NCI-H226 (cell line): ENCODE data around the gene REG1A.

ENCODE experiments used
- DNase-seq: peaks from one replicate; pipeline ENCODE4 v3.0.0-alpha.2; 2015

The REG1A gene, protein sequence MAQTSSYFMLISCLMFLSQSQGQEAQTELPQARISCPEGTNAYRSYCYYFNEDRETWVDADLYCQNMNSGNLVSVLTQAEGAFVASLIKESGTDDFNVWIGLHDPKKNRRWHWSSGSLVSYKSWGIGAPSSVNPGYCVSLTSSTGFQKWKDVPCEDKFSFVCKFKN

DNA sequence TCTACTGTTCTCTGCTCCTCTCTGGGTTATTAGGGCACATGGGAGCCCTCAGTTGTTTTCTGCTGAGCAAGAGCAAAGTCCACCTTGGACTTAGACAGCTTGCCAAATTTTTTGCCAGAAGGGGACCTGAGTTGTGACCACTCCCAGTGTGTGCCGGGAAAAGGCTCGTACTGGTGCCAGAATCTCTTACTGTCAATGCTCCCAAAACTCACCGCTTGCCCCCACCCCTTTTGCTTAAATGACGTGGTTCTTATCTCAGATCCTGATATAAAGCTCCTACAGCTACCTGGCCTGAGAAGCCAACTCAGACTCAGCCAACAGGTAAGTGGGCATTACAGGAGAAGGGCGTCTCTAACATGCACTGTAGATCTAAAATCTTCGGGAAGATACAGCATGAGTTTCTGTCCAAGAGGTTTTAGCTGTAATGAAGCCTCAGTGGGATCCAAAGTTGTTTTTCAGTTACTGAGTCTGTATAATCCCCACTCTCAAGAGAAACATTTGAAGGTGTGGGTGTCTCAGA is at the start of gene REG1A:
Gene REG1A, plus strand, starts transcription at position 295 of the 520 bp plus-strand sequence. CDS start 374 bp downstream, outside the sequence.
- DNase-seq, result no peak

DNA sequence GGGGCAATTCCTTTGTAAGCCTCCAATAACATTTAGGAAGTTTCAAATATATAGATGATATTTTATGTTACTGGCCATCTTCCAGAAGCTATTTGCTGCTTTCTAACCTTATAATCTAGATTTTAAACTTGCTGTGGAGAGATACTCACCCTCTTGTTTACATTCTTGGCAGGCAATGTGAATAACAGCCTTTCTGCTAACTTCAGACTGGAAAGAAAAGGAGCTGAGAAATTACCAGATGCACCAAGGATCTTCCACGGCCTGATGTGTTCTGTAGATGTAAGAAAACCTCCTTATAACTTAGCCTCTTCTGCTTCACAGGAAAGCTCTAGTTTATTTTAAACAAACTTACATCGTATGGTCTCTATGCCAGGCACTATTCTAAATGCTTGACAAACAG is 49.2 kb upstream of the REG1A start:
- no peak for DNase-seq

DNA sequence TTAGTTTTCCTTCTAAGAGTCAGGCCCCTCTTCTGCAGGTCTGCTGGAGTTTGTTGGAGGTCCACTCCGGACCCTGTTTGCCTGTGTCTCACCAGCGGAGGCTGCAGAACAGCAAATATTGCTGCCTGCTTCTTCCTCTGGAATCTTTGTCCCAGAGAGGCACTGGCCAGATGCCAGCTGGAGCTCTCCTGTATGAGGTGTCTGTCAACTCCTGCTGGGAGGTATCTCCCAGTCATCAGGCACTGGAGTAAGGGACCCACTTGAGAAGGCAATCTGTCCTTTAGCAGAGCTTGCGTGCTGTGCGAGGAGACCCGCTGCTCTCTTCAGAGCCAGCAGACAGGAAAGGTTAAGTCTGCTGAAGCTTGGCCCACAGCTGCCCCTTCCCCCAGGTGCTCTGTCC is 37.3 kb upstream of the REG1A start:
- no peak for DNase-seq

DNA sequence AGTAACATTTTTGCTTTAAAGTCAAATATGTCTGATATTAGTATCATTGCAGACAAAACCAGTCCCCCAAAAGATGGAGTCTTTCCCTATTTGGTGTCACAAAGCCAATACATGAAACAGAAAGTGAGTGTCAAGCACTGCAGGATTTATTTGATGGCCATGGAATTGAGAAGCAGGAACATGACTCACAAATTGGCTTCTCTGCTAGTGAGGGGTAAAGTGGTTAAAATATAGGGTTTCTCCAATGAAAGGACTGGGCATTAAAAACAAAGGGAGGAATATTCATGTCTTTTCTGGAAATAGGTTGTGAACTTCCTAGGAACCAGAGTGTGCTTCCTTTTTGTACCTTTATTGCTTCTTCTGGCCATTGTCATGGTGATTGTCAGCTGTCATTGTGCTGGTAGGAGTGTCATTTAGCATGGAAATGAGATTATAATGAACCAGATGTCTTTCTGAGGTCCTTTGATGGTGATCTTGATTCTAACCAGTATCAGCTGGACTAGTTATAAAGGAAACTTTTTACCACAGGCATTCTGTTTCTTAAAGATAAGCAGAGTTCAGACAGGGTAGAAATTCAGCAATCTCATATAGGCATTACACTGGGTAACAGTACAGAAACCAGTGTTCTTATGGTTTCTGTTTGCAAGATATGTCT is 36.6 kb upstream of the REG1A start:
- no peak for DNase-seq

DNA sequence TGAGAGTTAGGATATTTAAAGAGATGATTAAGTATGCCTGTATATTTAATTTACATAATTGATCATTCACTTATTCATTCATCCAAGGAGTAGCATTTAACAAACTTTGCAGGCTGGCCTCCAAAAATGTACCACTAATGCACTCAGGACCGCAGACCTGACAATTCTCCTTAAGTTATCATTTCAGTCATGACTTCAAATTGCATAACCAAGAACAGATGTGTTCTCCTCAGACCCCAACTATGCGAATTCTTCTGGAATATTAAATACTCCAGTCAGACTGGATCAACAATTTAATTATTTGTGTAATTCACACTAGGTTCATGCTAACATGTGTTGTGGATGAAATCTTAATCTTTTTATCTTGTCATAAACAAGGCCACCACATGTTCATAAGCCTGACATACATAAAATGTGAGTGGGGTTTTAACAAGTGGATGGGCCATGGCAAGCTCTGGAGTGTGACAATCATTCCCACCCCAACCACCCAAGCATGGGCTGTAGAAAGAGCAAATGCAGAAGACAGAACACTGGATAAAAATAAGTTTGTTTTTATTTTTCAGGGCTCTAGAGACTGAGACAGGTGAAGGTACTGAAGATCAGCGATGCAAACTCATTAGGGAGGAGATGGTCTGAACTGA is 35.7 kb upstream of the REG1A start:
- no peak for DNase-seq

DNA sequence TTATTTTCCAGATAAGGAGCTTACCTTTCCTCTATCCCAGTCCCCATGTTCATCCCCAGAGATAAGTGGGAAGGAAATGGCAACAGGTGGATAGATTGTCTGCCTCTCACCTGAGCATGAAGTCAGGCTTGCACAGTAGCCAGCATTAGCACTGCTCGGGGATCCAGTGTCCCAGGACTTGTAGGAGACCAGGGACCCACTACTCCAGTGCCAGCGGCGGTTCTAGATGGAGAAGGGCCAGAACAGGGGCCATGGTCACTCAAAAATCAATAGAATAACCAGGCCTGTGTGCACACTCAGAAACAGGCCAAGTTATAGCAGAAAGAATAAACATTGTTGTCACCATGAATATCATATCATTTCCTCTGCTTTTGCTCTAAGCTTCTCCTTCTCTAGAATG is 34.9 kb upstream of the REG1A start:
- DNase-seq, result no peak

DNA sequence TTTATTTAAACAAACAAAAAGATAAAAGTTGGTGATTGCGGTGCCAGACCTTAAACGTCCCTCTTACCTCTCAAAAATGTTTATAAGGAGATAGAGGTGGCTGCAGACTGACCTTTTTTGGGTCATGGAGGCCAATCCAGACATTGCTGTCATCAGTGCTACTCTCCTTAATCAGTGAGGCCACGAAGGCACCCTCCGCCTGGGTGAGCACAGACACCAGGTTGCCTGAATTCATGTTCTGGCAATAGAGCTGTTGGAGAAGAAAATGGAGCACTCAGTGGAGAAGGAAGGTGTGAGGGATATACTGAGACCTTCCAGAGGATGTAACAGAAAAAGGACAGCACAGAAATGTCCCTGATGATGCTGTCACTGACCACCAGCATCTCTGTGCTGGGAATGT is 34.0 kb upstream of the REG1A start:
- DNase-seq, result no peak

DNA sequence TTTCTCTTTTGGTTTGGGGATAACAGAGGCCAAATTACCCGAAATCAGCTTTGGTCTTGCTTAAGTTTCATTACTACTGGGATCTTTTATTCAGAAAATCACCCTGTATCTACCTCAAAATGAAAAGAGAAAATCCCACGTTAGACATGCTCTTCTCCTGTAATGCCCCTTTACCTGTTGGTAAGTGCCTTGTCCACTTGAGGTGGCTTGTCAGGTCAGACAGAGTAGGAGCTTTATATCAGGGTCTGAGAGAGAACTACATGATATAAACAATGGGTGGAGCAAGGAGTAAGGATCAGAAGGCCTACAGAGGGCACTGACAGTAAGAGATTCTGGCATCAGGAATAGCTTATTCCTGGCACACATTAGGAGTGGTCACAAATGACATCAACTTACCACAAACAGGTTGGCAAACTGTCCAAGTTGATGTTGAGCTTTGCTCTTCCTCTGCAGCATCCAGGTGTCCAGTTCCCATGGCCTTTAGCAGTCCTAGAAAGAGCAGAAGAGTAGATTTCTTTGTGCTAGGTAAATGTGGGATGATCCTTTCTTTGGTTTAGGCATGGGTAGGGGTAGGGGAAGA is 32.4 kb upstream of the REG1A start, which contains the start of gene REG1B:
Gene REG1B, minus strand, starts transcription at position 209 of the 580 bp plus-strand sequence. CDS start 381 bp downstream, outside the sequence.
- no peak for DNase-seq

DNA sequence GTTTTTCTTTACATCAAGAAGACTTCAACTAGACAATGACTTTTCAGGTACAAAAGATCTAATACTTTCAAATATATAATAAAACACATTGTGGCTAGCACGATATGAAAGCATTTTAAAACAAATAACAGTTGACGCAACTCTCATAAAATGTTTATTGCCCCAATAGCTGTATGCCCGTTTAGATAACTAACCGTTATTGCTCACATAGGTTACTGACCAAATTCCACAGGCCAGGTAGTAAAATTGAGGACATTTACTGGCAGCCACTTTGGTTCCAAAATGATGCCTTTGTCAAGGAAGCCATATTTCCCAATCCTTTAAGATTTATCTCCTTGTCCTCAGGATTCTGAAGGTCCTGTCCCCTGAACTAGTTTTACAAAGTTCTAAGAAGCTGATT is 29.6 kb upstream of the REG1A start:
- DNase-seq, result no peak

DNA sequence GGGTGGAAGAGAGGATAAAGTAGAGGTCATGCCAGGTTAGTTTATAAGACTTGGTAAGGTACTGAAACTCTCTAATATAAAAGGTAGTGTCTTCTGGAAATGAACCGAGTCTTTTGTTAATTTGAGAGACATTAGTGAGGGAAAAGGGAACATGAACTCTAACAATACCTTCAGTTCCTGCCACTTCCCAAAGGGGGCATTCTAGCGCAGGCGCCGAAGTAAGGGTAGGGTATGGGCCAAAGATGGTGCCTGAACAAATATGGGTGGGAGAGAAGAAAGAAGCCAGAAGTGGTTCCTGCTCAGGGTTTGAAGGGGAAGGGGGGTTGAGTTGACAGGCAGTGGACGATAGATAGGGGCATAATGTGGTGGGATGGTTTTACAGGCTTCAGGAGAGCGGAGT is 22.4 kb upstream of the REG1A start:
- no peak for DNase-seq

DNA sequence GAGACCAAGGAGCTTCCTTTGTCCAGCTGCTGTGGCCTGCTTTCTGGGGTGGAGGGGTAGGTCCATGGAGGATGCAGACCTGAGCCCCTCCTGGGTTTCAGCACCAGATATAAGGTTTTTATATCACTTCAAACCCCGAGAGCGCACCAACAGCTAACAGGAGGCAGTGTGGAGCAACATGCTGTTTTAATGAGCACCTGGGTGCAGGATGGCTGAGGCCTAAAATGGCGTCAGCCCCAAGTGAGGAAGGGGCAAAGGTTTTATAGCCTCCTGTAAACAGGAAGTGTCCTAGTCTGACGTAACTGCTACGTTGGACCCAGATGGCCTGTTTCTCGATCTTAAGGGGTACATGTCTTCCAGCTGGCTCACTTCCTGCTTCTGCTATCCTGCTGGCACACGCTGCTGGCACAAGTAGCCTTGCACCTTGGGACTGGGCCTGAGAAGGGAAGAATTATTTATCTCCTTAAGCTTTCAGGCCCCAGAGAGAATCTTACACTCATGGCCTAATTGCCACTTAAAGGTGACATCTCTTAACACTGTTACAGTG is 21.1 kb upstream of the REG1A start:
- no peak for DNase-seq

DNA sequence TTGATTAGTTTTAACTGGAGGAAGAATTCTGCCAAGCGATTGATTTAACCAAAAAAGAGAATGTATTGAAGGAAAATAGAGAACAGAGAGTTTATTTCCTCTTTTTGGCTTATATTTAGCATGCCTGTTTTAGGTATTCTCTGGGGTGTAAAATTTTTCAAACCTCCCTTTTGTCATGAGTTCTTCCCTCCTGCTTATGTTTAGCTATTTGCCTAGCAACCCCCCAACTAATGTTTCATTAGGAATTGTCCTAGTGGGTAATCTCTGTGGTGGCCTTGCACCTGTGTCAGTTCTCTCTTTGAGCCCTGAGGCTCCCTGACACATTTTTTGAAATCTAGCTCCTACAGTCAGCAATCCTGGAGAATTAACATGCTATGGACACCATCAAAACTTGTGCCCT is 20.0 kb upstream of the REG1A start:
- DNase-seq, result no peak

DNA sequence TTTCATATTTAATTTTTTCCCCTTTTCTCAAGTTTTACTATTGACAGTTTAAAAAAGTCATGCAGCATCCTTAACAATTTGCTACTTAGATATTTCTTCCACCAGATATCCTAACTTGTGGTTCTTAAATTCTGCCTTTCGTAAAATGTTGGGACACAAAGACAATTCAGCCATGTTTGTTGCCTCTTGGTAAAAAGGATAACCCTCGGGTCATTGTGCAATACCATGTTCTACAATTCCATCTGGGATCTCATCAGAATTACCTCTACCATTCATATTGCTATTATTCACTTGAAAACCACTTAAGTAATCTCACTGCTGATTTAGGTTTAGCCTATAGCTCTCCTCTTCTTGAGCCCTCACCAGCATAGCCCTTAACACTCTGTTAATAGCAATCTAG is 19.3 kb upstream of the REG1A start:
- DNase-seq, result no peak

DNA sequence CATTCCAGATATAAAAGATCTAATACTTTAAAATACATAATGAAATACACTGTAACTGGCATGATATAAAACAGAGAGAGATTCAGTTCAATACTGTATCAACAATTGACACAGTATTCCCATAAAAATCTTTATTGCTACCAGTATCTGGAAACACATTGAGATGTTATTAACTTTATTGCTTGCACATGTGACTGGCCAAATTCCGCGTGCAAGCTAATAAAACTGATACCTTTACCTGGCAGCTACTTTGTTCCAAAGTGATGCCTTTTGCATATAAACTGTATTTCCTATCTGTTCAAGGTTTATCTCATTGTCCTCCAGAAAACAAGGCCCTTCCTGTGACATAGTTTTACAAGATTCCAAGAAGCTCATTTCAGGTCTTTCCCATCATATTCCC is 17.1 kb upstream of the REG1A start:
- DNase-seq, result no peak

DNA sequence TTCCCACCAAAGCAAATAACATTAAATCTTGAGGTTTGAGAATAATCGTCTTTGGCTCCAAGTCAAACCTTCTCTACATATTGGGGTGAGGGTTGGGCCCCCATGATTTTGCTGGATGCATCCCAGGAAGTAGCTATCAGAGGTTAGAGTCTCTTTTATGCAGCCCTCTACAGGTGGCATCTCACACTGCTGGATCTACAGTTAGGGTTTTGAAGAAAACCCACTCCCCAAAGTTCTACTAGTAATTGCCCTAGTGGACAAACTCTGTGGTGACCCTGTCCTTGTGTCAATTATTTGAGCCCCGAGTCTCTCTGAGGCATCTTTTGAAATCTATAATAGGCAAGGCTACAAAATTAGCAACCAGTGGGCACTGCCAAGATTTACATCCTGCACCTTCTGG is 15.0 kb upstream of the REG1A start:
- no peak for DNase-seq

DNA sequence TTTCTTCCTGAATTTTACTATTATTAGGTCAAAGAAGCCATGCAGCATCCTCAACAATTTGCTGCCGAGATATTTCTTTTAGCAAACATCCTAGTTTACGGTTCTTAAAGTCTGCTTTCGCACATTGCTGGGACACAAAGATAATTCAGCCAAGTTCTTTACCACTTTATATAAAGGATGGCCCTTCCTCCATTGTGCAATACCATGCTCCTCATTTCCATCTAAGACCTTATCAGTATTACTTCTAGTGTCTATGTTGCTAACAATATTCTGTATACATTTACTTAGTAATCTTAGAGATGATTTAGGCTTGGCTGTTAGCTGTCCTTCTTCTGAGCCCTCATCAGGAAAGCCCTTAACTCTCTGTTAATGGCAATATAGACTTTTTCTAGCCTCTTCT is 8.0 kb upstream of the REG1A start:
- no peak for DNase-seq

DNA sequence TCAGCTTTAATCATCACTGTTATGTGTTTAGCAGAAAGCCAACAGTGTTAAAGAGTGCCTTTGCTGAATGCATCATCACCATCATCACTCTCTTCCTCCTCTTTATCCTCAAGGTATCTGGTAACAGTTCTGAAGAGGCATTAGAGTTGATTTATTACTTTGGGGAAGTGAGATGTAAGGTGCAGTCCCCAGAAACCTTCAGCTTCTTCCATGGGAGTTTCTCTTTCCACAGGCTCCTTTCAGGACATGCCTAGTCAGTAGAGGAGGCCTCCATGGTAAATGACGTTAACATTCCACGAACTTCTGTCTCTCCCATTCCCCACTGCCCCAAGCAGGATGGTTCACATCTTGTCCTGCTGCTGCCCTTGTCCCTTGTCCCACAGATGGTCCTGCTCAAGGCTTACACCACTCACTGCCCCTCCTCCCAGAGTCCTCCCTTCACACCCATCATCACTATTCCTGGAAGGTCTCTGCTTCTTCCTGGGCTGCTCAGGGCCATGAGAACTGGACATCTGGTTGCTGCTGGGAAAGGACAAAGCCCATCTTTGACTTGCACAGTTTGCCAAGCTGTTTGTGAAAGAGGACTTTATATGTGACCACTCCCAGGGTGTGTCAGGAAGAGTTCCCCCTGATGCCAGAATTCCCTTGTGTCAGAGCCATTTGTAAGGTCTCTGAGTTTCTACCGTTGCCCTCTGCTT is 5.3 kb upstream of the REG1A start:
- no peak for DNase-seq

DNA sequence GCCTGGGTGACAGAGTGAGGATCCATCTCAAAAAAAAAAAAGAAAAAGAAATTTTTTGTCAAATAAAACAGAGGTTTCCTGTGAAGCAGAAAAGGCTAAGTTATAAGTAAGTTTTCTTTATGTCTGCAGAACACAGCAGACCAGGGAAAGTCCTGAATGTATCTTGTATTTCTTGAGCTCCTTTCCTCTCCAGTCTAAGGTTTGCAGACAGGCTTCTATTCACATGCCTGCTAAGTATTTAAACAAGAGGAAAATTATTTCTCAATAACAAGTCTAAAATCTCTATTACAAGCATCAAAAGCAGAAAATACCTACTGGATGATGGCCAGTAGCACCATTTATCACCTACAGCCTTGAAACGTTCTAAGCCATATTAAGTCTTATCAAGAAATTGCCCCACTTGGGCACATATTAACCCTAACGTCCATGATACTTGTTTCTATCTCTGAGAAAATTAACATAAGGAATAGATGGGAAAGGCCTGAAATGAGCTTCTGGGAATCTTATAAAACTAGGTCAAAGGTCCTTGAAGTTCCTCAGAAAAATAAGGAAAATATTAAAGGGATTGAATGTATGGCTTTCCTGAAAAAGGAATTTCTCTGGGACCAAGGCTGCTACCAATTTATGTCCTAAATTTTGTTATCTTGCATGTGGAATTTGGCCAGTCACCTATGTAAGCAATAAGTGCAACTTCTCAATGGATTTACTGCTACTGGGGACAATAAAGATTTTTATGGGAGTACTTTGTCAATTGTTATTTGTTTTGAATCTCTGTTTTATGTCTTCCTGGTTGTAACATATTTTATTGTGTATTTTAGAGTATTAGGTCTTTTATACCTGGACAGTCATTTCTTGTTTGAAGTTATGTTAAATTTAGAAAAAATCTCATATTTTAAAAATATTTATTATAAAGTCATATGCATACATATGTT is 3.0 kb upstream of the REG1A start:
- no peak for DNase-seq

DNA sequence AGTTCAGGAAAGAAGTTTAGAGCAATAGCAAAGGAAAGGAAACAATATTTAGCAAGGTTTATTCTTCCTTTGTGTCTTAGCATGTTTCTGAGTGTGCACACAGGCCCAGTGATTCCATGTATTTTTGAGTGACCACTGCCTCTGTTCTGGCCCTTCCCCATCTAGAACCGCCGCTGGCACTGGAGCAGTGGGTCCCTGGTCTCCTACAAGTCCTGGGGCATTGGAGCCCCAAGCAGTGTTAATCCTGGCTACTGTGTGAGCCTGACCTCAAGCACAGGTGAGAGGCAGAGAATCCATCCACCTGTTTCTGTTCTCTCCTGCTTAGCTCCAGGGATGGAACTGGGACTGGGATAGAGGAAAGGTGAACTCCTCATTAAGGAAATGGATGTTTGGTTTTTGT is 2.4 kb downstream of the REG1A start:
- DNase-seq, result no peak

DNA sequence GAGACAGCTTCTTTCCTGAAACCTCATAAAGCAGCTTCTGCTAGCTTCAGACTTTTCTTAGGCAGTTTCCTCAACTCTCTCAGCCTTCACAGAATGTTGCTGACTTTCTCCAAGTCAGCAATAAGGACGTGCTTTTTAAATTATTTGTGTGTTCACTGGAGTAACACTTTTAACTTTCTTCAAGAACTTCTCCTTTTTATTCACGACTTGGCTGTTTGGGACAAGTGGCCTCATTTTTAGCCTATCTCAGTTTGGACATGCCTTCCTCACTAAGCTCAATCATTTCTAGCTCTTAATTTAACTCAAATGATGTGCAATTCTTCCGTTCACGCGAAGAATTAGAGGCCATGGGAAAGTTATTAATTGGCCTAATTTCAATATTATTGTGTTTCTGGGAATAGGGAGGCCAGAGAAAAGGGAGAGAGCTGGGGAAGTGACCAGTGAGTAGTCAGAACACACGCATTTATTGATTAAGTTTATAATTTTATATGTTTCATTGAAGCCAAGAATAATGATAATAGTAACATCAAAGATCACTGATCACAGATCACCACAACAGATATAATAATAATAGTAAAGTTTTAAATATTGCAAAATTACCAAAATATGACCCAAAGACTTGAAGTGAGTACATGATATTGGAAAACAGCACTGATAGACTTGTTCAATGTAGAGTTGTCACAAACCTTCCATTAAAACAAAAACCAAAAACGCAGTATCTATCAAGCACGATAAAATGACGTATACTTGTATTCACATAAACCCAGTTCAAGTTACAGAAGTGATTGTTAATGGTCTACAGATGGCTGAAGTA is 4.8 kb downstream of the REG1A start:
- no peak for DNase-seq

DNA sequence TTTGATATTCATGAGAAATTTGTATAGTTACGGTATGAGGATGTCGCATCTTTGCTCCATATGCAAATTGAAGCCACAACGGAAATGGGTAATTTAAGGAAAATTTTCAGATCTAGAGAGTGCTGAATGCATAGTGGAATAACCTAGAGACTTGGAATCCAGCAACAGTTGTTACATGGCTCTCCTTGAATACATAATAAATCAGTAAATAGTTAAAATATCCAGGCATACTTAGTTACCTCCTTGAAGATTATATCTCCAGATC is 5.4 kb downstream of the REG1A start:
- DNase-seq, result no peak
